Rectal smooth muscle tissue (tissue), 1 donor: ENCODE data around the gene ZFYVE28.

Experiments
- H3K27ac ChIP-seq: one replicate; pipeline ENCODE4 v1.7.0; 2013; ENCODE audit warnings: low read depth, low read length, inconsistent platforms
- H3K27me3 ChIP-seq: one replicate; pipeline ENCODE4 v1.7.0; 2013; ENCODE audit warnings: low read length; ENCODE audit not compliant: control insufficient read depth, insufficient read depth
- H3K36me3 ChIP-seq: one replicate; pipeline ENCODE4 v1.7.0; 2013; ENCODE audit warnings: low read length; ENCODE audit not compliant: control insufficient read depth, insufficient read depth
- H3K4me1 ChIP-seq: one replicate; pipeline ENCODE4 v1.7.0; 2013; ENCODE audit warnings: low read length; ENCODE audit not compliant: control insufficient read depth, insufficient read depth
- H3K4me3 ChIP-seq: one replicate; pipeline ENCODE4 v1.7.0; 2013; ENCODE audit warnings: low read length
- H3K9ac ChIP-seq: one replicate; pipeline ENCODE4 v1.7.0; 2013; ENCODE audit warnings: low read length

ZFYVE28 gene

DNA sequence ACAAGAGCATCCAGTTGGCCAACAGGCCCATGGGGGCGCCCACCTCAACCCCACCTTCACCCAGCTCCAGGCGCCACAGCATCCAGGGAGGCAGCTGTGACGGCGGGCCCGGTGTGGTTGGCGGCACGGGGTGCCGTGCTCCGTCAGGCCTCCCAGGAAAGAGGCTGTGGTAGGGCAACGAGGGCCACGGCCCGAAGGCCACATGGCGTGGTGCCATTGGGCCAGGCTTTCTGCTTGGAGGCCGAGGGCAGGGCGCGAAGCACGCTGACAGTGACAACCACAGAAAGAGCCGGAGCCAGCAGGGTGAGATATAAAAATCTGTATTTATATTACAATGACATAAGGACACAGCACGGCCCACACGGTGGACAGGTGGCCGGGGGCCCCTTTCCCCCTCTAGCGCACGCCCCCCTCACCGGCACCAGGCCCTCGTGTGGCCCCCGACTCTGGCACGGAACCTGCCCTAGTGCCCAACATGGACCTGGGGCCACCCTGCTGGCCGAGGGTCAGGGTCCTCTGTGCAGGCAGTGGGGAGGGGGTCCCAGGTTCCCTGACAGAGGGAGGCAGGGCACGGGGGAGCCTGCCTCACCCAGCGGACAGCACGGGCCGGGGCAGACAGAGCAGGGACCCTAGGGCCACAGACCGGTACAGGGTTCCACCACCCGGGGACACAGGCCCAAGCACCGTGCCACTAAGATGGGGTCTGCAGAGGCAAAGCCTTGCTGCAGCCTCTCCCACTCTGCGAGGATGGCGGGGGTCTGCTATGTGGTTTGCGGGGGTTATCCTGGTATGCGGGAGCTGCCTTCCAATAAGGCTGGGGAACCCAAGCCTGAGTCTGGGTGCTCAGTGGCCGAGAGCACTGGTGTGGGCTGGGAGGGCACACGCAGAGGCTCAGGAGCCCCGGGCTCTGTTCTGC, 171.1 kb downstream of the ZFYVE28 start:
- H3K27me3 ChIP-seq = no peaks in the 10 kb centered on the region
- peaks cover 21% of the 10 kb centered on the region for H3K36me3 ChIP-seq
- H3K9ac ChIP-seq = no peak overlapping the region
- H3K4me3 ChIP-seq = no peak overlapping the region
- H3K27ac ChIP-seq = no peak overlapping the region
- H3K4me1 ChIP-seq = no peaks in the 10 kb centered on the region

DNA sequence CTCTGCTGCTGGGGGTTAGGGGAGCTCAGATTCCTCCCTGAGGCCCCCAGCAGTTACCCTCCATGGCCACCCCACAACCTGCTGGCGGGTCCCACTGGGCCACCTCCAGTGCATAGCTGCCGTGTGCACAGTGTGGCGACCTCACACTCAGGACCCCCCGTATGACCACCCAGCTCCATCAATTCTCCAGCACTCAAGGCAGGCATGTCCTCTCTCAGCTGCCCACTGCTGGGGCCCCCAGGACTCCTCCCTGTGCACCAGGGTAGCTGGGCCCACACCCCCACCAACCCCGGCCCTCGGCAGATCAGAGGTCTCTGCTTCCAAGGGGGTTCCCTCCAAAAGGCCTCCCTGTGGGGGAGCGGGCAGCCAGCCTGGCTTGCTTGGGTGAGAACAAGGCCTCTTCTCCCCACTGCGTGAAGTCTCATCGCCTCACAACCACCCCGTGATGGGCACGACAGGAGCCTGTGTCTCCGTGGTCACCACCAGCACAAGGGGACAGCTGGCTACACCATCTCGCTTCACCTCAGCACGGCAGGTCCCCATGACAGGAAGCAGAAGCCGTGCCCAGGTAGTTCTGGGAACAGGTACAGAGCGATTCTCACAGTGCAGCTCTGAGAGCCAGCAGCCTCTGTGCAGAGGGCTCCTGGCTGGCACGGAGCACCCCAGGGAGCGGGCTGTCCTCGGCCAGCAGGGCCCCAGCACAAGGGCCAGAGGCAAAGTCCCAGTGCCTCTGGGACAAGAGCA, 171.9 kb downstream of the ZFYVE28 start:
- H3K27me3 ChIP-seq = no peaks in the 10 kb centered on the region
- H3K36me3 ChIP-seq = peaks cover 16% of the 10 kb centered on the region
- no peak overlapping the region for H3K4me3 ChIP-seq
- H3K27ac ChIP-seq = no peak overlapping the region
- H3K4me1 ChIP-seq = no peaks in the 10 kb centered on the region
- no peak overlapping the region for H3K9ac ChIP-seq

DNA sequence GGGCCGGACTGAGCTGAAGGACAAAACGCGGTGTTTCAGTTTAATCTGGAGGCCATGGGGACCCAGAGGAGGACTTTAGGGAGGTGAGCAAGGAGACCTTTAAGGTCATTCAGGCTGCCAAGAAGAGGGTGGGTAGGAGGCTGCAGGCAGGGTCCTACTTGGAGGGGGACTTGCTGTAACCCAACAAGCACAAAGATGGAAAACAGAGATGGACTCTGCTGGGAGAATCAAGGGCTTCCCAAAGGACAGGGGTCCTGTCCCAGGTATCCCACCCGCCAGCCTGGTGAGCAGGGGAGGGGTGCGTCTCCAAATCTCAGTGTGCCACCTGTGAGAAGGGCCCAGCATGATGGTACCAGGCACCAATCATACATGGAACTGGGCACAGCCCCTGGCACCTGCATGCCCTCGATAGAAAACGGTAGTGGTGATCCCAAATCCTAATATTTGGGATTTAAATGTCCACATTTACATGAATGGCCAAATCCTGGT, 172.6 kb downstream of the ZFYVE28 start:
- Histone ChIP-seq H3K27ac (no peak overlapping the region), H3K4me1 (peaks cover 6% of the 10 kb centered on the region), H3K9ac (no peak overlapping the region), H3K27me3 (no peaks in the 10 kb centered on the region), H3K4me3 (no peak overlapping the region), H3K36me3 (peaks cover 13% of the 10 kb centered on the region)

DNA sequence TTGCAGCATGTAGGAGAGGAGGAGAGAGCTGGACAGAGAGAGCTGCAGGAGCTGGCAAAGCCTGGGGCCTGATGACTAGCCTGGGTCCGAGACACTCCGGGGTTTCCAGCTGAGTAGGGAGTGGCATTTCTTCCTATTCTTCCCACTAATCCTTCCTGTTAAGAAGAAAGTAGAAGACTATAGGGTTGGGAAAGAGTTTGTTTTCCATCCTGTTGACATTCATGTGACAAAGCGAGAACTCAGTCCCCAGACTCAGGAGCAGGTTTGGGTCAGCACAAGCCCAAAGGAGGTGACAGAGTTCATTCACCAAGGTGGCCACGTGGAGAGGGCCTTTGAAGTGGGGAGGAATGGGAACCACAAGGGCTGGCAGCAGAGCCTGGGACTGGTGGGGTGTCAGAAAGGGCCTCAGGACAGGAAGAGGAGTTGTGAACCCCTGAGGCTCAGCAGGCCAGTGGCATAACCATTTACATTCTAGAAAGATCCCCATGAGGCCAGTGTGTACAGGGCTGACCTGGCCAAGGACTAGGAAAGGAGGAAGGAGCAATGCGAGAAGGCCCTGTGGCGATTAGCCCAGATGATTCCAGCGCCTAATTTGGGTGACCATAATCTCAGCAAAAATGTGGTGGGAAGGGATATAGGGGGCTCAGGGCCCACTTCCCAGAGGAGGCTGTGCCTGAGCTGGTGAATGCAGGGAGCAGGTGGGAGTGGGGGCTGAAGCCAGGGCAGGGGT, 173.2 kb downstream of the ZFYVE28 start:
- Histone ChIP-seq H3K4me3 (no peak overlapping the region), H3K9ac (no peak overlapping the region), H3K4me1 (peaks cover 10% of the 10 kb centered on the region), H3K36me3 (peaks cover 7% of the 10 kb centered on the region), H3K27me3 (no peaks in the 10 kb centered on the region), H3K27ac (no peak overlapping the region)

DNA sequence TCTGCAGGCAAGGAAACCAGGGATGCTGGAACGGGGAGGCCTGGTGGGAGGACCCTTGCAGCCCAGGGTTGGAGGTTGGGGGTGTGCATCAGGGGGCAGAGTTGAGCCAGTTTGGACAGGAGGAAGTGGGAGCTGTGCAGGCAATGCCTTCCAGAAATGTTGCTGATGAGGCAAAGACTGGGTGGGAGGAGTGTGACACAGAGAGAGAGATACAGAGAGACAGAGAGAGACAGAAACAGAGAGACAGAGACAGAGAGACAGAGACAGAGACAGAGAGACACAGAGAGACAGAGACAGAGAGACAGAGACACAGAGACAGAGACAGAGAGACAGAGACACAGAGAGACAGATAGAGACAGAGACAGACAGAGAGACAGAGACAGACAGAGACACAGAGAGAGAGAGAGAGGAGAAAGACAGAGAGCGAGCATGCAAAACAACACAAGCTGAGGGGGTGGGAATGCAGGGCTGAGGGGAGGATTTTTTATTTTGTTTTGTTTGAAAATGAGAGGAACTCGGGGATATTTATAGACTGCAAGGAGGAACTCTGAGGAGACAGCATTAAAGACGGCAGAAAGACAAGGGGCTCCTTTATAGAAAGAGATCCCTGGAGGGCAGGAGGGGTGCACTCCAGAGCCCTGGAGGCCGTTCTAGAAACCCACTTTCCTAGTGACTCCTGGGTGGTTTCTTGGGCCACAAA, 174.6 kb downstream of the ZFYVE28 start:
- Histone ChIP-seq H3K4me1 (peaks cover 16% of the 10 kb centered on the region), H3K27ac (no peak overlapping the region), H3K36me3 (no peaks in the 10 kb centered on the region), H3K4me3 (no peak overlapping the region), H3K9ac (no peak overlapping the region), H3K27me3 (no peaks in the 10 kb centered on the region)

DNA sequence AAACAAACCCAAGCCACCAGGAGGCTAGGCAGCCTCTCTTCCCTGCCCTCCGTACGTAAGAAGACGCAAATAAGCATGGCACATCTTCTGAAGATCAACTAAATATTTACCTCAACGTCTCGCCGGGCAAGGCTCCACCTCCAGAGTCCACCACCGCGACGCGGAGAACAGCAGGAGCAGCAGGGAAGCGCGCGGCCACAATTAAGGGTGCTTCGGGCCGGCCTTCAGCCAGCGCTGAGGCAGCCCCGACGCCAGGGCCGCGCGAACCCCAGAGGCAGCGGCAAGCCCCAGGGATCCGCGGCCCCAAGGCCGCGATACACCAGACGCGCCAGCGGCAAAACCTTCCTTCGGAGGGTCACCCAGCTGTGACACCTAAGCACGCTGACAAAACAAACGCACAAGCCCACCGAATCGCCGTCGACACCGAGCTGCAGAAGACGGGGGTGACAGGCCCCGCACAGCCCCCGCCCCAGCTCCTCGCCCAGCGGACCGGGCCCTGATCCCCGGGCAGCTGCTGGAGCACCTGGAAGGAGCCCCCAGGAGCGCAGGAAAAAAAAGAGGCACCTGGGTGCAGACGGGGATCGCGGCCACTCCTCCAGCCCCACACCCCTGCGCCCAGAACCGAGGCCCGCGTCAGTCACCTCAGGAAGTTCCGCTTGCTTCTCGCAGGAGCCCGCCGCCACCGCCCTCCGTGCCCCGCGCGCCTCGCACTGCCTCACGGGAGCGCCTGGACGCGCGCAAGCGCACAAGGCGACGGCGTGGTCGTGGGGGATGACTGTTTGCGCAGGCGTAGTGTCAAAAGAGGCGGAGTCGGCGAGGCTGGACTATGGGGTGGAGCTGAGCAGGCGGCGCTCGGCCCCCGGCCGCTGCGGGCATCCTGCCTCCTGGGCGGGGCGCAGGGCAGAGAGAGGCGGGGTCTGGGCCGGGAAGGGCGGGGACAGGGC, 176.8 kb downstream of the ZFYVE28 start, which contains the start of the genes HAUS3 and POLN:
Gene HAUS3, minus strand, starts transcription at position 712 of the 944 bp plus-strand sequence. CDS start 1,175 bp downstream, outside the sequence.
Gene POLN, minus strand, starts transcription at position 712 of the 944 bp plus-strand sequence. CDS start 12,890 bp downstream, outside the sequence.
- Histone ChIP-seq H3K4me1 (peaks cover 16% of the 10 kb centered on the region), H3K27ac (peak within 1 kb of the TSS; percentile 71), H3K36me3 (no peaks in the 10 kb centered on the region), H3K9ac (peak within 1 kb of the TSS; percentile 57), H3K27me3 (no peaks in the 10 kb centered on the region), H3K4me3 (peak within 1 kb of the TSS; percentile 89)

DNA sequence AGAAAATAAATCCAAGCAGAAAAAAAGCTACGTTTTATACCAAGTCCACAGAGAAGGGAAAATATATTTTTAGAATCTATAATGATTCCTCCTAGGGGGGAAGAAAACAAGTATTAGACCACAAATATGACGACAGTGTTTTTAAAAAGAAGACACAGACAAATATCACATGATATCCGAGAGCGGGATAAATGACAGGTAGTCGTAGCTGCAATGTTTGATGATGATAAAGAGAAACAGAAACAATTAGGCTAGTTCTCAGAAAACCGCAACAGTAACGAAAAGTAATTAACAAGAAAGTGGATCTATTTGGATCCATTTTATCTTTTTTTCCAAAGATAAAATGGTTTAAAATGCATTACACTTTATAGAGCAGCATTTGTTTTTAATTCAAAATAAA, 177.4 kb downstream of the ZFYVE28 start:
- Histone ChIP-seq H3K36me3 (no peaks in the 10 kb centered on the region), H3K27me3 (no peaks in the 10 kb centered on the region), H3K27ac (no peak overlapping the region), H3K4me3 (peak overlapping the region; percentile 89), H3K9ac (peak overlapping the region; percentile 57), H3K4me1 (peaks cover 16% of the 10 kb centered on the region)

DNA sequence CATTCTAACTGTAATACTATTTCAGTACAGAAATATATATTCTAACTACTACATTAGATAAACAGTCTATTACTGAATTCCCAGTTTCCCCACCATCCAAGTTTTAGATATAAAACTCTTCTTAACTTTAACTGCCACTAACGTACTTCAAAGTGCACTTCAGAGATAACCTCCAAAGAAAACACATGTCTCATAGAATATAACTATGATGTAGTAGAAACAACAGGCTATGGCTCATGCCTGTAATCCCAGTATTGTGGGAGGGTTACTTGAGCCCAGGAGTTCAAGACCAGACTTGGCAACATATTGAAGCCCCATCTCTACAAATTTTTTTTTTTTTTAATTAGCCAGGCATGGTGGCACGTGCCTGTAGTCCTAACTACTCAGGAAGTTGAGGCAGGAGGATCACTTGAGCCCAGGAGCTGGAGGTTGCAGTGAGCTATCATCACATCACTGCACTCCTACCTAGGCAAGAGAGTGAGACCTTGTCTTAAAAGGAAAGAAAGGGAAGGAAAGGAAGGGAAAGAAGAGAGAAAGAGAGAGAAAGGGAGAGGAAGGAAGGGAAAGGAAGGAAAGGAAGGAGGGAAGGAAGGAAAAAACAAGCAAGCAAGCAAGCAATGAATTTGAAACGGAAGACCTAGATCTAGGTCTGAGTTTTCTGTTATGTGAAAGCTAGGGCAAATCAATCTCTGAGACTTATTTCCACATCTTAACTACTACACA, 181.3 kb downstream of the ZFYVE28 start:
- Histone ChIP-seq H3K9ac (no peak overlapping the region), H3K36me3 (no peaks in the 10 kb centered on the region), H3K4me3 (no peak overlapping the region), H3K4me1 (peaks cover 16% of the 10 kb centered on the region), H3K27me3 (no peaks in the 10 kb centered on the region), H3K27ac (no peak overlapping the region)

DNA sequence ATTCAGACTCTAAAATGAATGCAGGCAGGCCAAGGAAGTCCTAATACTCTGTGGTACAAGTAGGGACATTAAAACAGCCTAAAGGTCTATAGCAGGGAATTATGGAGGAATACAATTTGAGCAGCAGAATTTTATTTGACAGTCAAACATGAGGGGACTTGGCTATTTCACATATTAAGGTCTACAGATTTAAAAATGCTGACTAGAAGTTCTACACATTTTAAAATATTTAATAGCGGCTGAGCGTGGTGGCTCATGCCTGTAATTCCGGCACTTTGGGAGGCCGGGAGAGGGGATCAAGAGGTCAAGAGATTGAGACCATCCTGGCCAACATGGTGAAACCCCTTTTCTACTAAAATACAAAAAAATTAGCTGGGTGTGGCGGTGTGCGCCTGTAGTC, 187.4 kb downstream of the ZFYVE28 start:
- peaks cover 6% of the 10 kb centered on the region for H3K36me3 ChIP-seq
- no peak overlapping the region for H3K4me3 ChIP-seq
- H3K27me3 ChIP-seq = no peaks in the 10 kb centered on the region
- H3K4me1 ChIP-seq = no peaks in the 10 kb centered on the region
- H3K9ac ChIP-seq = no peak overlapping the region
- H3K27ac ChIP-seq = no peak overlapping the region

DNA sequence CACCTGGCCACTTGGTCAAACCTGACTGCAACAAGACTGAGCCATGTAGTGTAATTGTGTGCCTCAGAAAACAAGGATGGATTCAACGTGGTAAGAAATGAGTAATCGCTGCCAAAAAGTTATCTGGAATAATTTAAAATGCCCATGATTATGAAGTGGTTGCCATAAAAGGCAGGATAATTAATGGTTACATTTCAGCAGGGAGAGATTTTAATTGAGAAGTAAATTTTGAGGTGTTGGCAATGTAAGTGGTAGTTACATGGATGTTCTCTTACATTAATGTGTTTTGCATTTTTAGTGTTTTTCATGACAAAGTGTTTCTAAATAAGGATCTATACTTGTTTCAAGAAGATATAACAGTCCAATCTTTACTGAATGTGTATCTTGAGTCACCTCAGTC, 192.2 kb downstream of the ZFYVE28 start:
- Histone ChIP-seq H3K27ac (no peak overlapping the region), H3K4me3 (no peak overlapping the region), H3K9ac (no peak overlapping the region), H3K27me3 (no peaks in the 10 kb centered on the region), H3K4me1 (no peaks in the 10 kb centered on the region), H3K36me3 (peaks cover 6% of the 10 kb centered on the region)
